ENCODE data around the gene MRPL40.
A peak's percentile ranks its signal among the peaks of the same experiment; 100 is the strongest.

MRPL40 gene

DNA sequence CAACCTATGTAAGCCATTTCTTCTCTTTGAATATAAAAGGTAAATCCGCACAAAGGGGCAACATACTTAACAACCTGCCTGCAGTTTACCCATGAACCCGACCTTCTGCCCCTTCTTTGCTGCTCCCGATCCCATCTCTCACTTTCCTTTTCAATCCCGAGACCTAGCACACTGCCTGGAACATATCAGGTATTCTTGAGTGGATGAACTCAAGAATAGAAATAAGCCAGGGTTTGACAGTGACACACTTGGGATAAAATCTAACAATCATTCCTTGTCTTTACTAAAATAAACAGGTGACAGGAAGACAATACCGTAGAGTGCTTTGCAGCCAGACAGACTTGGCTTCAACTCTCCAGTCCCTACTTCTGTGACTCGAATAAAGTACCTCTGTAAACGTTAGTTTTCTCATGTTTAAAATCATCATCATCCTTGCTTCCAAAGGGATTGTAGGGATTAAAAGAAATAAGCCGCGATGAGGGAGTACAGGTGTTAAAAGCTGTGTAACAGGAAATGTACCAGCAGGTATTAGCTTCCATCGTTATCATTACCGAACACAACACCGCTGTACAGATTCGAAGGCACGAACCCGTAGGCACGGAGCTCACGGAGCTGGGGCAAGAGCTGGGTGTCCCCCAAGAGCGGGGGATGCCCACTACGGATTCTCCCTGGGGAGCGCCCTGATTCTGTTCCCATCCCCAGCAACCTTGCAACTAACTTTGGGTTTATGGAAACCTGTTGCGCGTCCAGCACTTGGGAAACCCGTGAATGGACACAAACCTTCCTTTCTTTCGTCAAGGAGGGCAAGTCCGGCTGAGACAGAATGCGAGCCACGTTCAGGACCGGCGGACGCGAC is 45.9 kb downstream of the MRPL40 start:
- no peak overlapping the region for H3K9ac ChIP-seq
- H3K36me3 ChIP-seq (ENCODE audit: control insufficient read depth, insufficient read depth, low read length): no peaks in the 10 kb centered on the region
- TF ChIP-seq, protein P1, sequence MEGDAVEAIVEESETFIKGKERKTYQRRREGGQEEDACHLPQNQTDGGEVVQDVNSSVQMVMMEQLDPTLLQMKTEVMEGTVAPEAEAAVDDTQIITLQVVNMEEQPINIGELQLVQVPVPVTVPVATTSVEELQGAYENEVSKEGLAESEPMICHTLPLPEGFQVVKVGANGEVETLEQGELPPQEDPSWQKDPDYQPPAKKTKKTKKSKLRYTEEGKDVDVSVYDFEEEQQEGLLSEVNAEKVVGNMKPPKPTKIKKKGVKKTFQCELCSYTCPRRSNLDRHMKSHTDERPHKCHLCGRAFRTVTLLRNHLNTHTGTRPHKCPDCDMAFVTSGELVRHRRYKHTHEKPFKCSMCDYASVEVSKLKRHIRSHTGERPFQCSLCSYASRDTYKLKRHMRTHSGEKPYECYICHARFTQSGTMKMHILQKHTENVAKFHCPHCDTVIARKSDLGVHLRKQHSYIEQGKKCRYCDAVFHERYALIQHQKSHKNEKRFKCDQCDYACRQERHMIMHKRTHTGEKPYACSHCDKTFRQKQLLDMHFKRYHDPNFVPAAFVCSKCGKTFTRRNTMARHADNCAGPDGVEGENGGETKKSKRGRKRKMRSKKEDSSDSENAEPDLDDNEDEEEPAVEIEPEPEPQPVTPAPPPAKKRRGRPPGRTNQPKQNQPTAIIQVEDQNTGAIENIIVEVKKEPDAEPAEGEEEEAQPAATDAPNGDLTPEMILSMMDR (IDR thresholded peaks at IDR 0.05): no peak
- peak overlapping the region; percentile 100 for H3K4me2 ChIP-seq (ENCODE audit: low read length)
- peak overlapping the region; percentile 97 for H3K27ac ChIP-seq
- H3K4me1 ChIP-seq: peaks cover 4% of the 10 kb centered on the region
- peaks cover 10% of the 10 kb centered on the region for H3K79me2 ChIP-seq
- H3K9me3 ChIP-seq (ENCODE audit: control insufficient read depth, low read length): no peaks in the 10 kb centered on the region
- H3K4me3 ChIP-seq (ENCODE audit: low read depth, low read length): peak overlapping the region; percentile 82
- peak overlapping the region; percentile 81 for H2AFZ ChIP-seq
- no peaks in the 10 kb centered on the region for H3K27me3 ChIP-seq (ENCODE audit: control insufficient read depth, insufficient read depth, low read length)

DNA sequence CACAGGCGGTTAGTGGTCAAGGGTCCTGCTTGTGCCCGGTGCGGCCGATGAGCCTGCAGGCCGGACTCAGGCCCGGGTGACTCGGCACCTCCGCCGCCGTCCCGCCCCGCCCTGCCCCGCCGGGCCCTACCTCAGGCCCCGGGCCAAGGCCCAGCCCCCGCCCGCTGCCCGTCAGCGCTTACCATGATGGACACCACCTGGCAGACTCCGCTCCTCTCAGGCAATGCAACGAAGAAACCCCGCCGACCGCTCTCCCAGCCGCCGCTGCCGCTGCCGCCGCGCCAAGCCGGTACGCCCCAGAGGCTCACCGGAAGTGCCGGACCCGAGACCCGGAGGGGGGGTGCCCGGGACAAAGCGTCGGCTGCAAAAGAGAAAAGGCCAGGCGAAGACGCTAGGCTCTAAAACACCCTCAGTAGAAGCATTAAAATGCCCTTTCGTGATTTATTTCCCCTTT is 46.6 kb downstream of the MRPL40 start, which contains the start of gene UFD1:
Gene UFD1, minus strand, starts transcription at position 293 of the 454 bp plus-strand sequence. Its CDS starts 108 bp downstream, at position 185.
- Histone ChIP-seq H3K4me1 (peaks cover 4% of the 10 kb centered on the region), H3K9me3 (ENCODE audit: control insufficient read depth, low read length) (no peaks in the 10 kb centered on the region), H3K36me3 (ENCODE audit: control insufficient read depth, insufficient read depth, low read length) (no peaks in the 10 kb centered on the region), H3K9ac (peak within 1 kb of the TSS; percentile 37), H3K27me3 (ENCODE audit: control insufficient read depth, insufficient read depth, low read length) (no peaks in the 10 kb centered on the region), H2AFZ (peak within 1 kb of the TSS; percentile 81), H3K4me2 (ENCODE audit: low read length) (peak within 1 kb of the TSS; percentile 100), H3K79me2 (peaks cover 6% of the 10 kb centered on the region), H3K27ac (peak within 1 kb of the TSS; percentile 97), H3K4me3 (ENCODE audit: low read depth, low read length) (peak within 1 kb of the TSS; percentile 82)
- TF ChIP-seq, protein P1 (IDR thresholded peaks at IDR 0.05): no peak

DNA sequence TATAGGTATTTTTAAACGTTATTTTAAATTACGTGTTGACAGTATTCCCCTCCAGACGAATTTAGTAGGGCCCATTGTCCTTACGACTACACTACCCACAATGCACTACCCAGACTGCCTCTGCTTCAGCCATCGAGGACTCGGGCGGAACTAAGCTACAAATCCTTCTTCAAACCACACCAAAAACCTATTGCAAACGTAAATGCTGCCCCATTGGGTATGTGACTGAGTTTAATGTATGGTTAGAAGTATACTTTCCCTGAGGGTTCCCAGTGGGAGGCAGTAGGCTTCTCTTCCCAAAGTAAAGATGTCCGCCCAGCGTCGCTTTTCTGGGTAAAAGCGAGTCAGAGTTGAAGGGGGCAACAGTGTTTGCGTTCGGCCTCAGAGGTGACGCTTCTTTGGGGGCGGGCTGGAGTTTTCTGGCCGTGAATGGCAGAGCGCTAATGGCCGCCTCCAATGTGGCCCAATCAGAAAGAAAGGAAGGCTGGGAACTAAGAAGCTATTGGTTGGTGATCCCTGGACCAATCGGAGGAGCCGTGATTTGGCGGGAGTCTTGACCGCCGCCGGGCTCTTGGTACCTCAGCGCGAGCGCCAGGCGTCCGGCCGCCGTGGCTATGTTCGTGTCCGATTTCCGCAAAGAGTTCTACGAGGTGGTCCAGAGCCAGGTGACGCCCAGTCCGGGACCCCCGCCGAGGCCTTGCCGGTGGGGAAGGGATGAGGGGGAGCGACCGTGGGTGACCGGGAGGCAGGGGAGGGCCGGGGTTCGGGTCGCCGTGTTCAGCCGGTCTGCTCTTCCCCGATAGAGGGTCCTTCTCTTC is 47.2 kb downstream of the MRPL40 start, which contains the start of gene CDC45:
Gene CDC45, plus strand, starts transcription at position 566 of the 818 bp plus-strand sequence. Its CDS starts 49 bp downstream, at position 615.
- TF ChIP-seq, protein P1 (IDR thresholded peaks at IDR 0.05): no peak
- peak within 1 kb of the TSS; percentile 82 for H3K4me3 ChIP-seq (ENCODE audit: low read depth, low read length)
- peaks cover 6% of the 10 kb centered on the region for H3K79me2 ChIP-seq

DNA sequence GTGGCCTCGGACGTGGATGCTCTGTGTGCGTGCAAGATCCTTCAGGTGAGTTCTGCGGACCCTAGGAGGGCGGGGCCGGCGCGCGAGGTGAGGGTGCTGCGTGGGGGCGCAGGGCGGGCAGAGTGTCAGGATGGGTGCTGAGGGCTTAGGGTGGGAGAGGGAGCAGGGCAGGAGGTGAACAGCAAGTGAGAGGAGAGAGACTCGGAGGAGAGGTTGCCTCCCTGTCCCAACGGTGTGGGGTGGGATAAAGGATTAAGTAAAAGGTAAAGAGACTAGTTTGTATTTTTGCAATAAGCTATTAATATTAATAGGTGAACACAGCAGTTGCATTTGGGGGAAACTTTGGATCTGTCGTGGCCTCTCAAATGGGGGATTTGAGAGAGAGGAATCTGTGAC is 47.8 kb downstream of the MRPL40 start:
- Histone ChIP-seq H3K4me3 (ENCODE audit: low read depth, low read length) (peak overlapping the region; percentile 82), H3K4me2 (ENCODE audit: low read length) (peak overlapping the region; percentile 100), H3K27ac (no peak overlapping the region), H3K9me3 (ENCODE audit: control insufficient read depth, low read length) (no peaks in the 10 kb centered on the region), H3K9ac (no peak overlapping the region), H3K79me2 (peaks cover 6% of the 10 kb centered on the region), H2AFZ (peak overlapping the region; percentile 67), H3K27me3 (ENCODE audit: control insufficient read depth, insufficient read depth, low read length) (no peaks in the 10 kb centered on the region), H3K4me1 (peaks cover 4% of the 10 kb centered on the region), H3K36me3 (ENCODE audit: control insufficient read depth, insufficient read depth, low read length) (no peaks in the 10 kb centered on the region)
- TF ChIP-seq, protein P1 (IDR thresholded peaks at IDR 0.05): no peak

More for the DNA sequence above, 47.2 kb downstream of the MRPL40 start, which contains the start of gene CDC45:
- H2AFZ ChIP-seq: peak within 1 kb of the TSS; percentile 81
- H3K4me2 ChIP-seq (ENCODE audit: low read length): peak within 1 kb of the TSS; percentile 100
- no peaks in the 10 kb centered on the region for H3K9me3 ChIP-seq (ENCODE audit: control insufficient read depth, low read length)
- peaks cover 4% of the 10 kb centered on the region for H3K4me1 ChIP-seq
- peak within 1 kb of the TSS; percentile 37 for H3K9ac ChIP-seq
- no peaks in the 10 kb centered on the region for H3K27me3 ChIP-seq (ENCODE audit: control insufficient read depth, insufficient read depth, low read length)
- H3K36me3 ChIP-seq (ENCODE audit: control insufficient read depth, insufficient read depth, low read length): no peaks in the 10 kb centered on the region
- H3K27ac ChIP-seq: peak within 1 kb of the TSS; percentile 97

All from parathyroid adenoma (tissue), 2 donors.